ENCODE results near the gene TADA3. TPM values are rescaled to one million over a fixed set of nuclear protein-coding genes. Genes with fewer than 3 reads are reported as not detected.

Gene TADA3
- total and polyA plus RNA-seq, 2 experiments from 2014 or later: 29.1 to 61.7 TPM

DNA sequence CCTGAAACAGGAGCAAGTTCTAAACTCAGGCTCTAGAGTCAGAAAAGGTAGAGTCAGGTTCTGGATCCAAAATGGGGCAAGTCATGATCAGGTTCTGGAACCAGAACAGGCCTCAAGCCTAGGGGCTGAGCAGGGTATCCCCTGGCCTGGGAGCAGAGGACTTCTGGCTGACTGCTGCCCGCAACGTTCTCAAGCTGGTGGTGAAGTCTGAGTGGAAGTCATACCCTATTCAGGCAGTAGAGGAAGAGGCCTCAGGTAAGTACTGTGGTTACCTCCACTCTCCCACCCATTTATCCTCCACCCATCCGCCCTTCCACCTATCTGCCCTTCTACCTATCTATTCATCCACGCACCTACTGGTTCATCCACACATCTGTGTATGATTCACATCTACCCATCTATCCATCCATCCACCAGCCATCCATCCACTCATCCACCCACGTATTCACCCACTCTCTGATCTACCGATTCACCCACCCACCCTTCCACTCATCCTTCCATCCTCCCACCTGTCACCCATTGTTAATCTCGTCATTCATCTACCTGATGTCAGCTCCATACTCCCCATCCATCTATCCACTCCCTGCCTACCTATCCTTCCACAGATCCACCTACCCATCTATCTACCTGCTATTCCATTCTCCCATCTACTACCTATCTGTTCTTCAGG, 26.5 kb upstream of the TADA3 start:
- no peak for DNase-seq (ENCODE audit: low spot score)
- Mint-ChIP-seq H3K27me3 (ENCODE audit: insufficient read depth, low read depth, poor library complexity) (peaks cover 3% of the 10 kb centered on the region), H3K36me3 (ENCODE audit: low read depth) (no peaks in the 10 kb centered on the region), H3K27ac (no peak overlapping the region), H3K9me3 (no peaks in the 10 kb centered on the region), H3K4me3 (no peak overlapping the region), H3K4me1 (no peaks in the 10 kb centered on the region; the same call in 2 of the 3 replicates)
- Histone ChIP-seq H3F3A (replicated peaks; ENCODE audit: low read depth) (no peaks in the 10 kb centered on the region), H3K4me1 (ENCODE audit: insufficient read depth) (no peaks in the 10 kb centered on the region), H3K4me2 (no peak overlapping the region), H3K27me3 (ENCODE audit: insufficient read depth) (no peaks in the 10 kb centered on the region), H4K20me1 (replicated peaks; ENCODE audit: insufficient read depth) (no peaks in the 10 kb centered on the region), H3K79me2 (replicated peaks; ENCODE audit: insufficient read depth) (no peaks in the 10 kb centered on the region), H3K27ac (ENCODE audit: low read depth) (no peak overlapping the region), H3K4me3 (no peak overlapping the region), H3K36me3 (ENCODE audit: insufficient read depth) (no peaks in the 10 kb centered on the region), H2AFZ (no peak overlapping the region), H3K9me2 (ENCODE audit: insufficient read depth) (no peaks in the 10 kb centered on the region)
- no peak for ATAC-seq
- TF ChIP-seq, protein P1, sequence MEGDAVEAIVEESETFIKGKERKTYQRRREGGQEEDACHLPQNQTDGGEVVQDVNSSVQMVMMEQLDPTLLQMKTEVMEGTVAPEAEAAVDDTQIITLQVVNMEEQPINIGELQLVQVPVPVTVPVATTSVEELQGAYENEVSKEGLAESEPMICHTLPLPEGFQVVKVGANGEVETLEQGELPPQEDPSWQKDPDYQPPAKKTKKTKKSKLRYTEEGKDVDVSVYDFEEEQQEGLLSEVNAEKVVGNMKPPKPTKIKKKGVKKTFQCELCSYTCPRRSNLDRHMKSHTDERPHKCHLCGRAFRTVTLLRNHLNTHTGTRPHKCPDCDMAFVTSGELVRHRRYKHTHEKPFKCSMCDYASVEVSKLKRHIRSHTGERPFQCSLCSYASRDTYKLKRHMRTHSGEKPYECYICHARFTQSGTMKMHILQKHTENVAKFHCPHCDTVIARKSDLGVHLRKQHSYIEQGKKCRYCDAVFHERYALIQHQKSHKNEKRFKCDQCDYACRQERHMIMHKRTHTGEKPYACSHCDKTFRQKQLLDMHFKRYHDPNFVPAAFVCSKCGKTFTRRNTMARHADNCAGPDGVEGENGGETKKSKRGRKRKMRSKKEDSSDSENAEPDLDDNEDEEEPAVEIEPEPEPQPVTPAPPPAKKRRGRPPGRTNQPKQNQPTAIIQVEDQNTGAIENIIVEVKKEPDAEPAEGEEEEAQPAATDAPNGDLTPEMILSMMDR (conservative IDR thresholded peaks at IDR 0.05; ENCODE audit: low read depth in 2 of 2): no peak
- no peak for TF ChIP-seq ZNF114 (CRISPR knock-in tag; IDR thresholded peaks at IDR 0.05)
- no peak for TF ChIP-seq EZH2phosphoT487 (IDR thresholded peaks at IDR 0.05; ENCODE audit: unreplicated experiment)
- no peak for TF ChIP-seq ZNF331 (CRISPR knock-in tag; IDR thresholded peaks at IDR 0.05; ENCODE audit: low read depth)
- TF ChIP-seq, protein P2, sequence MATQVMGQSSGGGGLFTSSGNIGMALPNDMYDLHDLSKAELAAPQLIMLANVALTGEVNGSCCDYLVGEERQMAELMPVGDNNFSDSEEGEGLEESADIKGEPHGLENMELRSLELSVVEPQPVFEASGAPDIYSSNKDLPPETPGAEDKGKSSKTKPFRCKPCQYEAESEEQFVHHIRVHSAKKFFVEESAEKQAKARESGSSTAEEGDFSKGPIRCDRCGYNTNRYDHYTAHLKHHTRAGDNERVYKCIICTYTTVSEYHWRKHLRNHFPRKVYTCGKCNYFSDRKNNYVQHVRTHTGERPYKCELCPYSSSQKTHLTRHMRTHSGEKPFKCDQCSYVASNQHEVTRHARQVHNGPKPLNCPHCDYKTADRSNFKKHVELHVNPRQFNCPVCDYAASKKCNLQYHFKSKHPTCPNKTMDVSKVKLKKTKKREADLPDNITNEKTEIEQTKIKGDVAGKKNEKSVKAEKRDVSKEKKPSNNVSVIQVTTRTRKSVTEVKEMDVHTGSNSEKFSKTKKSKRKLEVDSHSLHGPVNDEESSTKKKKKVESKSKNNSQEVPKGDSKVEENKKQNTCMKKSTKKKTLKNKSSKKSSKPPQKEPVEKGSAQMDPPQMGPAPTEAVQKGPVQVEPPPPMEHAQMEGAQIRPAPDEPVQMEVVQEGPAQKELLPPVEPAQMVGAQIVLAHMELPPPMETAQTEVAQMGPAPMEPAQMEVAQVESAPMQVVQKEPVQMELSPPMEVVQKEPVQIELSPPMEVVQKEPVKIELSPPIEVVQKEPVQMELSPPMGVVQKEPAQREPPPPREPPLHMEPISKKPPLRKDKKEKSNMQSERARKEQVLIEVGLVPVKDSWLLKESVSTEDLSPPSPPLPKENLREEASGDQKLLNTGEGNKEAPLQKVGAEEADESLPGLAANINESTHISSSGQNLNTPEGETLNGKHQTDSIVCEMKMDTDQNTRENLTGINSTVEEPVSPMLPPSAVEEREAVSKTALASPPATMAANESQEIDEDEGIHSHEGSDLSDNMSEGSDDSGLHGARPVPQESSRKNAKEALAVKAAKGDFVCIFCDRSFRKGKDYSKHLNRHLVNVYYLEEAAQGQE (IDR thresholded peaks at IDR 0.05; ENCODE audit: unreplicated experiment): no peak
- TF ChIP-seq, protein P3, sequence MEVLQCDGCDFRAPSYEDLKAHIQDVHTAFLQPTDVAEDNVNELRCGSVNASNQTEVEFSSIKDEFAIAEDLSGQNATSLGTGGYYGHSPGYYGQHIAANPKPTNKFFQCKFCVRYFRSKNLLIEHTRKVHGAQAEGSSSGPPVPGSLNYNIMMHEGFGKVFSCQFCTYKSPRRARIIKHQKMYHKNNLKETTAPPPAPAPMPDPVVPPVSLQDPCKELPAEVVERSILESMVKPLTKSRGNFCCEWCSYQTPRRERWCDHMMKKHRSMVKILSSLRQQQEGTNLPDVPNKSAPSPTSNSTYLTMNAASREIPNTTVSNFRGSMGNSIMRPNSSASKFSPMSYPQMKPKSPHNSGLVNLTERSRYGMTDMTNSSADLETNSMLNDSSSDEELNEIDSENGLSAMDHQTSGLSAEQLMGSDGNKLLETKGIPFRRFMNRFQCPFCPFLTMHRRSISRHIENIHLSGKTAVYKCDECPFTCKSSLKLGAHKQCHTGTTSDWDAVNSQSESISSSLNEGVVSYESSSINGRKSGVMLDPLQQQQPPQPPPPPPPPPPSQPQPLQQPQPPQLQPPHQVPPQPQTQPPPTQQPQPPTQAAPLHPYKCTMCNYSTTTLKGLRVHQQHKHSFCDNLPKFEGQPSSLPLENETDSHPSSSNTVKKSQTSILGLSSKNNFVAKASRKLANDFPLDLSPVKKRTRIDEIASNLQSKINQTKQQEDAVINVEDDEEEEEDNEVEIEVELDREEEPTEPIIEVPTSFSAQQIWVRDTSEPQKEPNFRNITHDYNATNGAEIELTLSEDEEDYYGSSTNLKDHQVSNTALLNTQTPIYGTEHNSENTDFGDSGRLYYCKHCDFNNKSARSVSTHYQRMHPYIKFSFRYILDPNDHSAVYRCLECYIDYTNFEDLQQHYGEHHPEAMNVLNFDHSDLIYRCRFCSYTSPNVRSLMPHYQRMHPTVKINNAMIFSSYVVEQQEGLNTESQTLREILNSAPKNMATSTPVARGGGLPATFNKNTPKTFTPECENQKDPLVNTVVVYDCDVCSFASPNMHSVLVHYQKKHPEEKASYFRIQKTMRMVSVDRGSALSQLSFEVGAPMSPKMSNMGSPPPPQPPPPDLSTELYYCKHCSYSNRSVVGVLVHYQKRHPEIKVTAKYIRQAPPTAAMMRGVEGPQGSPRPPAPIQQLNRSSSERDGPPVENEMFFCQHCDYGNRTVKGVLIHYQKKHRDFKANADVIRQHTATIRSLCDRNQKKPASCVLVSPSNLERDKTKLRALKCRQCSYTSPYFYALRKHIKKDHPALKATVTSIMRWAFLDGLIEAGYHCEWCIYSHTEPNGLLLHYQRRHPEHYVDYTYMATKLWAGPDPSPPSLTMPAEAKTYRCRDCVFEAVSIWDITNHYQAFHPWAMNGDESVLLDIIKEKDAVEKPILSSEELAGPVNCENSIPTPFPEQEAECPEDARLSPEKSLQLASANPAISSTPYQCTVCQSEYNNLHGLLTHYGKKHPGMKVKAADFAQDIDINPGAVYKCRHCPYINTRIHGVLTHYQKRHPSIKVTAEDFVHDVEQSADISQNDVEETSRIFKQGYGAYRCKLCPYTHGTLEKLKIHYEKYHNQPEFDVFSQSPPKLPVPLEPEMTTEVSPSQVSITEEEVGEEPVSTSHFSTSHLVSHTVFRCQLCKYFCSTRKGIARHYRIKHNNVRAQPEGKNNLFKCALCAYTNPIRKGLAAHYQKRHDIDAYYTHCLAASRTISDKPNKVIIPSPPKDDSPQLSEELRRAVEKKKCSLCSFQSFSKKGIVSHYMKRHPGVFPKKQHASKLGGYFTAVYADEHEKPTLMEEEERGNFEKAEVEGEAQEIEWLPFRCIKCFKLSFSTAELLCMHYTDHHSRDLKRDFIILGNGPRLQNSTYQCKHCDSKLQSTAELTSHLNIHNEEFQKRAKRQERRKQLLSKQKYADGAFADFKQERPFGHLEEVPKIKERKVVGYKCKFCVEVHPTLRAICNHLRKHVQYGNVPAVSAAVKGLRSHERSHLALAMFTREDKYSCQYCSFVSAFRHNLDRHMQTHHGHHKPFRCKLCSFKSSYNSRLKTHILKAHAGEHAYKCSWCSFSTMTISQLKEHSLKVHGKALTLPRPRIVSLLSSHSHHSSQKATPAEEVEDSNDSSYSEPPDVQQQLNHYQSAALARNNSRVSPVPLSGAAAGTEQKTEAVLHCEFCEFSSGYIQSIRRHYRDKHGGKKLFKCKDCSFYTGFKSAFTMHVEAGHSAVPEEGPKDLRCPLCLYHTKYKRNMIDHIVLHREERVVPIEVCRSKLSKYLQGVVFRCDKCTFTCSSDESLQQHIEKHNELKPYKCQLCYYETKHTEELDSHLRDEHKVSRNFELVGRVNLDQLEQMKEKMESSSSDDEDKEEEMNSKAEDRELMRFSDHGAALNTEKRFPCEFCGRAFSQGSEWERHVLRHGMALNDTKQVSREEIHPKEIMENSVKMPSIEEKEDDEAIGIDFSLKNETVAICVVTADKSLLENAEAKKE (CRISPR knock-in tag; IDR thresholded peaks at IDR 0.05): no peak
- no peak for TF ChIP-seq EZH2 (IDR thresholded peaks at IDR 0.05; ENCODE audit: low read depth, unreplicated experiment)
- no peak for TF ChIP-seq NANOG (IDR thresholded peaks at IDR 0.05; ENCODE audit: borderline replicate concordance)
- no peak for TF ChIP-seq CREB1 (CRISPR knock-in tag; IDR thresholded peaks at IDR 0.05; ENCODE audit: low read depth)
- TF ChIP-seq STAT1 (IDR thresholded peaks at IDR 0.05; ENCODE audit: unreplicated experiment): no peak
- TF ChIP-seq, protein P4, sequence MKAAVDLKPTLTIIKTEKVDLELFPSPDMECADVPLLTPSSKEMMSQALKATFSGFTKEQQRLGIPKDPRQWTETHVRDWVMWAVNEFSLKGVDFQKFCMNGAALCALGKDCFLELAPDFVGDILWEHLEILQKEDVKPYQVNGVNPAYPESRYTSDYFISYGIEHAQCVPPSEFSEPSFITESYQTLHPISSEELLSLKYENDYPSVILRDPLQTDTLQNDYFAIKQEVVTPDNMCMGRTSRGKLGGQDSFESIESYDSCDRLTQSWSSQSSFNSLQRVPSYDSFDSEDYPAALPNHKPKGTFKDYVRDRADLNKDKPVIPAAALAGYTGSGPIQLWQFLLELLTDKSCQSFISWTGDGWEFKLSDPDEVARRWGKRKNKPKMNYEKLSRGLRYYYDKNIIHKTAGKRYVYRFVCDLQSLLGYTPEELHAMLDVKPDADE (IDR thresholded peaks at IDR 0.05): no peak
- TF ChIP-seq POLR2AphosphoS5 (IDR thresholded peaks at IDR 0.05; ENCODE audit: low read depth): no peak
- no peak for TF ChIP-seq JUNB (IDR thresholded peaks at IDR 0.05; ENCODE audit: unreplicated experiment)

All from GM23338 (cell line).